ENCODE measurements around the gene TACC2.

TACC2 gene

GRCh38 chr10:122291739-122292138 lies 302.8 kb downstream of the TACC2 start:
- no peak for DNase-seq

- no peak for DNase-seq
Observed at GRCh38 chr10:122292376-122292775, 303.4 kb downstream of the TACC2 start.

DNA sequence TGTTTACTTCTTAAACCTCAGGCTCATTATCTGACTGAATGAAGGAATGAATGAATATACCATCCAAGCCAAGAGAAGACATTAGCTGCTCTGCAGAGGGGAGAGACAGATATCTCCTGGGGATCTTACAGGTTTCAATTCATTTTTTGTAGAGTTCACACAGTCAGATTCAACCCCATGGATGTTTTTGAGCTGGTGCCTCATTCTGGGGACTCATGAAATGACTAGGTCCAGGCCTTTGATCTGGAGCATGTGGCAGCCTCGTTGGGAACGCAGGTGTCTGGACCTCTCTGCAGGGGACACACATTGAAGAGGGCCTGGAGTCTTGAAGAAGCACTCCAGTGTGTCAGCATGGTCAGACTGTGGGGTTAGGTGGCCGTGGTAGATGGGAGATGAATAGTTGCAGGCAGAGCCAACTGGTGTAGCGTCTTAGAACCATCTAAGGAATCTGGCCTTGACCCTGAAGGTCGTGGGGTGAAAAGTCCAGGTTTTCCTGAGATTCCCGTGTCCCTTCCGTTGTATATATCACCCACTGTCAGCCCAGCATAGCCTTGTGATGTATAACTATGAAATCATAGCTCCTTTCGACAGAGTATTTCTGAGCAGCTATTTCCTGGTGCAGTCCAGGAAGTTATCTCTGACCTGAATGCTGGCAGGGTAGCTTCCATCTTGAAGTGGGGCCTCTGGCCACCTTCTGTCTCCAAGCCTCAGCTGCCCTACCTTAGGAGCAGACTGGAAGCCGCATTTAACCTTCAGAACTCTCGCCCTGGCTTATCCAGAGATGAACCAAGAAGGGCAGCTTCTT lies 304.4 kb downstream of the TACC2 start:
- DNase-seq = no peak

GRCh38 chr10:122293961-122294380 lies 305.0 kb downstream of the TACC2 start:
- DNase-seq = no peak

- DNase-seq = no peak
Observed at GRCh38 chr10:122294511-122295450, 305.8 kb downstream of the TACC2 start.

GRCh38 chr10:122295451-122295809 lies 306.5 kb downstream of the TACC2 start:
- no peak for DNase-seq

DNA sequence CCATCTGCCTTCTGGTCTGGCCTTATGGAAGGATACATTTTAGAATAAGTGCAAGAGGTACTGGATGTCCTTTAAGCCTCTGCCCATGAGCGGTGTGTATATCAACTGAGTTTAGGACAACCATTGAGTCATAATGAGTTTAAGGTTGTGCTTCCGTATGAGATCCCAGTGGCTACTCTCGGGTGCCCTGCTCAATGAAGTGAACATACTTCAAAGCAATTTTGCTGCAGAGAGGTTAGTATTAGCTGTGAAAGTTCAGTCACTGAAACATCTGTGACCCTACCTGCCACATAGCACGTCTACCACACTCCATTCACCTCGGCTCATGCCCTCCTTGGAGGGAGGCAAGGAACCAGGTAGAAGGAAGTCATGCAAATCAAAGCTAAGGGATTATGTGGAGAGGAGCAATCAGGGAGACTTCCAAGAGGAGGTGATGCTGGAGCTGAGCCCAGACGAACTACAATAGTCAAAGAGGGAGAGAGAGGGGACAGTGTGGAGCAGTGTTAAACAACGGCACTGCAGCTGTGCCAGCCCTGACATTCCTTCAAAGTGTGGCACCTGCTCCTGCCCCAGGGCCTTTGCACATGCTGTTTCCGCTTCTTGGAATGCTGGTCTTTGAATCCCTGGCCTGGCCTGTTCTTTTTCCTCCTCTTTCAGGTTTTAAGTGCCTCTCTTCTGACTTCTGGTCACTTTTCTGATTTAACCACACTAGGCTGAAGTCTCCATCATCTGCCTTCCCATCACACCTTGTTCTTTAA lies 307.6 kb downstream of the TACC2 start:
- DNase-seq = no peak

DNA sequence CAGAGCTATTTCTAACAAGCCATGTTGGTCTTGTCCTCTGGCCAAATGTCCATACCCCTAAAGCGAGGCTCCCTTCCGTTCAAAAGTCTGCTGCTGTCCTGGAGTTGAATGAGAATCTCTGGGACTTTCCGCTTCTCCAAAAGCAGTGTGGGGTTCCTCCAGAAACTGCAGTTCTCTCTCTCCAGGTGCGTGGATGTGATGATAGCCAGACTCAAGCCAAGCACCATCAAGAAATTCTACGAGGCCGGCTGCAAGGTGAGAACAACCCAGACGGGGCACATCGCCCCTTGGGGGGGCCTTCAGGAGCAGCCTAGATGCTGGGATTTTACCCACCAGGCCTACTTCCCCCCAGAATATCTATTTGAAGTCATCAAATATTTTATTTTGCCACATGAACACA lies 308.6 kb downstream of the TACC2 start:
- no peak for DNase-seq

DNA sequence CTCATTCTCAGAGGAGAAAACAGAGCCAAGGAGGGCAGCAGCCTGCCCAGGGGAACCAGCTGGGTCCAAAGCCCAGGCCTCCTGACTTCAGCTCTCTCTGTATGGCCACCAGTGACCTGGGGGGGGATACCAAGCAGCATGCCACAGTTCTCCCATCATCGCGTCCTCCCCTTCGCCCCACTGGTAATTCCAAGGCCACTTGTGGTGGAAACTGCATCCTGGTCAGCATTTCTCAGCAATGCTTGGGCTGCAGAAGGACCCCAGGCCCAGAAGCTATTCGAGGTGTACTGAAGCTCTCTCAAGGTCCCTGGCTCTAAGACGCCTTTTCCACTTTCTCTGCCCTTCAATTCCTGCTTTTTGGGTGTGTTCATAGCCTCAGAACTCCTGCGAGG lies 309.2 kb downstream of the TACC2 start:
- no peak for DNase-seq

DNA sequence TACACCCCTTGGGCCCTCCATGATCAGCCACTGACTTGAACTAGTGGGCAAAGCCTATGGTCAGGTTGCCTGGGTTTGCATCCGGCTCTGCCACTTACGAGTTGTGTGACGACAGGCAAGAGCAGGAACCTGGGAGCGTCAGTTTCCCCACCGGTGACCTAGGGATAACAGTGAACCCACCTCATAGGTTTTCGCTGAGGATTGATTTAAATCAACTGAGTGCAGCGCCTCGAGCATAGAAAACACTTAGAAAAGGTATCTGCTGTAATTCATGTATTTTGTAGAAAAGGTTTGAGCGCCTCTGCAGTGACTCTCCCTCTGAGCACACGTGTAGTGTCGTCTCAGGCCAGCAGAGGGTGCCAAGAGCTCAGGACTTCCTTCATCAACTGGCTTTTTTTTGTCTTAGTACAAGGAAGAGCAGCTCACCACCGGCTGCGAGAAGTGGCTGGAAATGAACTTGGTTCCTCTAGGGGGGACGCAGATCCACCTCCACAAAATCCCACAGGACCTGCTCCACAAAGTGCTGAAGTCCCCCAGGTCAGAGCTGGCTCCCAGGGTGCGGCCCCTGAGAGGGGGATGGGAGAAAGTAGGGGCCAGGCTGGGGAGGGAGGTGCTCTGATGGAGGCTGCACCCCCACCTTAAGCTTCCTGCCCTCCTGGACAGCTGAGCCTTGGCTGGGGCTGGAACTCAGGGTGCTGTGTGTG lies 309.8 kb downstream of the TACC2 start:
- DNase-seq = peak in 52 of 58 donors; percentile 8 to 77 (median 49)

GRCh38 chr10:122299423-122300075 lies 310.6 kb downstream of the TACC2 start:
- no peak for DNase-seq

DNA sequence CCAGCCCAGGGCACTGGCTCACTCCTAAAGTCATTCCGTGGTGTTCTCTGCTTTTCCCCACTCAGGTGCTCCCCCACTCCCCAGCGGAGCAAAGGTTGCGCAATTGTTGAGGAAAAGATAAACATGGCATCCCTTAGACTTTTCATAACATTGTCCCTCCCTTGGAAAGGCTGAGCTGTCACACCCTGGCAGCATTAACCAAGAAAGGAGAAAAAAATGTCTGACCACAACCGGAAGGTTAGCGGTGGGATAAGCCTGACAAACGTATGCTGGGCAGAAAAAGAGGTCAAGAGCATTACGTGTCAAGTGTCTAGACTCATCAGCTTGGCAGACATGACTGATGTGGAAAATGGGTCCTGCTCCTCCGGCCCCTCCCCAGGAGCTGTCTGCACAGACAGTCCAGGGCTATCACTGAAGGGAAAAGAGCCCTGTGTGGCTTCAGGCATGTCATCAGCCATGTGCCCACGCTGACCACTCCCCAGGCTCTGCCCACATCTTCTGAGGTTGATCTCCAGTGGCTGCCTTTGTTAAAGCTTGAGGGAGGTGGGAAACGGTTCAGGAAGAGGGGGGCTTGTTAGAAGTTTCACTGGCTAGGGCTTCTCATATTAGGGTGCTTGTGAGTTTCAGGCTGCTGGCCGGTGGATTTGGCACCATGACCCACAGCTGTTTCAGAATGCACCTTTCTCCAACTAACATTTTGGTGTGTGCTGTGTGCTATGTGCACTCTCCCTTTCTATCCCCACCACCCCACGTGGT lies 312.3 kb downstream of the TACC2 start:
- no peak for DNase-seq

GRCh38 chr10:122301811-122302115 lies 312.8 kb downstream of the TACC2 start:
- DNase-seq = no peak

DNA sequence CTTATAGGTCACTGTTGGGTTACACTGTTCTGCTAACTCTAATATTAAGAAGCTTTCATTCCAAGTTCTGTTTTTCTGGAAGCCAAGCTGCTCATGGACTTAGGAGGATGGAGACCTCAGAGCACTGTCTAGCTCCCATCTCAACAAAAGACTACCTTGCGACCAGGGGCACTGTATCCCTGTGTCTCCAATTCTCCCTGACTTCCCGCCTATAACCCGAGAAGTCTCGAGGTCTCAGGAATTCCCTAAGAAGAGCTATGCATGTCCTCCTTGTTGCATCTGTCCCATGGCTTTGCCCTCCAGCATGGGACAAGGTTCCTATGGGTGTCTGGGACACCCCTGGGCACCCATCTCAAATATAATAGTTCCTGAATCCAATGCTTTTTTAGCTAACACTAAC lies 313.4 kb downstream of the TACC2 start:
- no peak for DNase-seq

DNA sequence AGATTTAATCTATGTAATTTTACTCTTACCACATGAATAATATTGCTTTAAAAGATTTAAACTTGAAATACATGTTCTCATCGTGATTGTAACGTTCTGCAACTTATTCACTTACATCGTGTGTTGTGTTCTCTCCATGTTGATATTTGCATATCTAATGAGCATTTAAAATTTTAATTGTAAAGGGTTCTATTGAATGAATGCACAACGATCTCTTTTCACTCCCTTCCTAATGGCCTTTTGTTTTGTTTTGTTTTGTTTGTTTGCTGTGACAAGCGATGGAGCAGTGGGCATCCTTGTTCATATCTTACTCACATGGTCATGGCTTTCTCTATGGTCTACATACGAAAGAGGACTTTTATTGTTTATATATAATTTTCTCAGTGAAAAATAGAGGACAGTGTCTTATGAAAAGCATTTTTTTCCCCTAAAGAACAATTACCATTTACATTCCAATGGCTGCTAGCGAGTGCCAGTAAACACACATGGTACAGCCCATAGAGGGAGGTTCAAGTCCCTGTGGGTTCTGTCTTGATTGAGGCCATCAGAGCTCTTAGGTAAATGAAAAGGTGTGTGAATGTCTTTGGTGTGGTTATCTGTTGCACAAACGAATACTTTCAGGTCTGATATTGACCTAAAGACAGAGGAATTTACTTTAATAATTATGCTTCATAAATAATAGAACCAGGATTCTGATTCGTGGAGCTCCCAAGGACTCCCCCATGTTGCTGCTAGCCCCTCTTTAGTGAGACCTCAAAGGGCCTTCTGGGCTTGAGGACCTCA lies 314.5 kb downstream of the TACC2 start:
- peak in 4 of 58 donors; percentile 20 to 66 (median 24) for DNase-seq

Data from anterior cingulate cortex (tissue), 58 donors.